K562 (cell line): ENCODE results near the gene TBC1D17. TPM values are rescaled to one million over a fixed set of nuclear protein-coding genes. Genes with fewer than 3 reads are reported as not detected.

ENCODE experiments used
- ATAC-seq: fragments of 200-7000 bp; cut with Tn5 transposase; 3 replicates; pipeline ENCODE4 v1.9.1; 2020; ENCODE audit warnings: moderate library complexity
- BruUV-seq: library from RNA; stranded (reverse); fragments of 400-500 nt; replicated peaks from 2 replicates; lab custom pipeline; 2021; lab: Mats Ljungman, UMichigan
- CTCF ChIA-PET: fragments of 300-600 bp; formaldehyde crosslinking; extraction: SDS; loops from one replicate; lab custom pipeline; 2021; ENCODE audit warnings: low intra/inter-chr PET ratio; lab: Yijun Ruan, JAX
- POLR2A ChIA-PET: fragments of 300-600, 350-650 bp; sonication (Branson Sonifier 250); formaldehyde crosslinking; extraction: SDS; loops from one replicate; lab custom pipeline; 2021; ENCODE audit warnings: antibody characterized with exemption, inconsistent platforms; lab: Yijun Ruan, JAX
- DNase-seq, 4 experiments: peaks; one replicate each; pipeline versions ENCODE4 v3.0.0 to v3.0.0-alpha.2; 2011 to 2018; ENCODE audit warnings: low spot score in 3 of 4, mixed read lengths in 3 of 4; ENCODE audit errors: extremely low read depth in 1 of 4
- FAIRE-seq: peaks from 2 replicates; lab custom pipeline; 2011; peaks lifted over from hg19 to GRCh38; lab: Jason Lieb, UNC
- H2AFZ ChIP-seq: 2 replicates; pipeline ENCODE4 v1.6.0; 2011; ENCODE audit warnings: low read depth, low read length, control low read depth, inconsistent platforms
- H3K27ac ChIP-seq: fragments of 200-600 bp; 3 replicates; pipeline ENCODE4 v1.8.0; 2011; ENCODE audit warnings: low read depth, mild to moderate bottlenecking, control low read depth, inconsistent platforms, low read length, moderate library complexity, mixed read lengths; ENCODE audit errors: extremely low read depth
- H3K27me3 ChIP-seq, 2 experiments: fragments of 300-600 bp in 1 of 2; 2 replicates in 1 of 2; 3 replicates in 1 of 2; pipeline versions ENCODE4 v1.6.0 to v1.8.0; 2011; ENCODE audit warnings: inconsistent platforms in 2 of 2, low read length in 2 of 2, mild to moderate bottlenecking in 1 of 2, mixed read lengths in 1 of 2, moderate library complexity in 1 of 2; ENCODE audit not compliant: control insufficient read depth in 2 of 2, insufficient read depth in 2 of 2
- H3K36me3 ChIP-seq: fragments of 300-600 bp; 3 replicates; pipeline ENCODE4 v1.8.0; 2011; ENCODE audit warnings: mild to moderate bottlenecking, low read length, inconsistent platforms; ENCODE audit not compliant: control insufficient read depth, insufficient read depth
- H3K4me1 ChIP-seq, 2 experiments: fragments of 200-600 bp in 1 of 2; replicated peaks in 1 of 2; 2 replicates in 1 of 2; 3 replicates in 1 of 2; pipeline versions ENCODE4 v1.5.1 to v1.8.0; 2011; ENCODE audit warnings: inconsistent platforms in 2 of 2, low read length in 2 of 2, mild to moderate bottlenecking in 1 of 2, mixed read lengths in 1 of 2, moderate library complexity in 1 of 2; ENCODE audit not compliant: control insufficient read depth in 2 of 2, insufficient read depth in 2 of 2
- H3K4me2 ChIP-seq: 2 replicates; pipeline ENCODE4 v1.6.1; 2011; ENCODE audit warnings: low read length, control low read depth, inconsistent platforms, mixed read lengths; ENCODE audit not compliant: insufficient read depth
- H3K4me3 ChIP-seq: fragments of 200-600 bp; sonication (generic), shearing (Covaris generic); 2 replicates; pipeline ENCODE4 v1.5.1; 2016; ENCODE audit warnings: control low read depth, inconsistent platforms
- H3K79me2 ChIP-seq: fragments of 200-600 bp; 3 replicates; pipeline ENCODE4 v1.8.0; 2011; ENCODE audit warnings: low read length, inconsistent platforms; ENCODE audit not compliant: control insufficient read depth, insufficient read depth
- H3K9ac ChIP-seq, 2 experiments: 2 replicates each; pipeline versions ENCODE4 v1.6.0 to v1.6.1; 2011; ENCODE audit warnings: low read depth in 2 of 2, low read length in 2 of 2, control low read depth in 1 of 2, inconsistent platforms in 1 of 2, mild to moderate bottlenecking in 1 of 2, mixed read lengths in 1 of 2; ENCODE audit not compliant: insufficient read depth in 1 of 2
- H3K9me1 ChIP-seq: one replicate; pipeline ENCODE4 v1.6.0; 2011; ENCODE audit warnings: inconsistent platforms, mild to moderate bottlenecking, low read length, moderate library complexity; ENCODE audit not compliant: control insufficient read depth, insufficient read depth
- H3K9me3 ChIP-seq: replicated peaks from 2 replicates; pipeline ENCODE4 v1.5.1; 2011; ENCODE audit warnings: low read depth, low read length, inconsistent platforms; ENCODE audit not compliant: control insufficient read depth, insufficient read depth
- H4K20me1 ChIP-seq: replicated peaks from 2 replicates; pipeline ENCODE4 v1.6.1; 2011; ENCODE audit warnings: low read length, inconsistent platforms, mixed read lengths; ENCODE audit not compliant: control insufficient read depth, insufficient read depth
- MAX ChIP-seq: sonication (generic); formaldehyde crosslinking; IDR thresholded peaks from 2 replicates; pipeline ENCODE4 v1.9.0; 2022; ENCODE audit warnings: mild to moderate bottlenecking, missing genetic modification reagents
- NR2C1 ChIP-seq, 2 experiments: fragments of 450-650 bp; IDR thresholded peaks; 2 replicates each; pipeline ENCODE4 v1.6.1; 2017; ENCODE audit warnings: mild to moderate bottlenecking in 2 of 2, antibody characterized with exemption in 1 of 2, inconsistent platforms in 1 of 2, missing compliant biosample characterization in 1 of 2, missing genetic modification characterization in 1 of 2
- NR2C2 ChIP-seq, 2 experiments: fragments of 200-800 bp in 1 of 2; sonication (Bioruptor generic) in 1 of 2; sonication (generic) in 1 of 2; formaldehyde crosslinking in 1 of 2; IDR thresholded peaks; 2 replicates each; pipeline versions ENCODE4 v1.6.1 to v1.8.0; 2016 to 2022; ENCODE audit warnings: mild to moderate bottlenecking in 1 of 2, missing compliant biosample characterization in 1 of 2, missing genetic modification characterization in 1 of 2, missing genetic modification reagents in 1 of 2
- RFX5 ChIP-seq: IDR thresholded peaks from 2 replicates; pipeline ENCODE4 v1.6.1; 2011; ENCODE audit warnings: low read depth, mild to moderate bottlenecking, improper control_type of control experiment, low read length
- WGBS: fragments of 100-300 bp; shearing (Covaris generic); methylation state at CpG from one replicate; pipeline ENCODE4 v1.1.6; 2016; ENCODE audit warnings: low coverage, mixed read lengths; ENCODE audit not compliant: insufficient coverage; ENCODE audit errors: missing lambda C conversion rate; 5-methylcytosine and 5-hydroxymethylcytosine counted together
- in situ Hi-C: fragments of 300-500 bp; cut with MboI; formaldehyde crosslinking; loops from 4 replicates; pipeline ENCODE4 v1.15.0; 2018; ENCODE audit warnings: inconsistent platforms, mixed read lengths
- intact Hi-C: fragments of 100-400 bp; cut with micrococcal nuclease; formaldehyde crosslinking; loops from 2 replicates; pipeline ENCODE4 v1.14.2; 2022
- polyA plus RNA-seq, 8 experiments: library from polyadenylated mRNA; depleted of rRNA in 4 of 8; stranded (reverse) in 5 of 8; unstranded in 3 of 8; fragments of >200 nt; fragmentation: Nextera tagmentation in 2 of 8; fragmentation: Illumina TruSeq in 1 of 8; extraction: Ambion mirVana in 2 of 8; extraction: Trizol in 1 of 8; gene quantifications; 2 replicates each; pipeline versions ENCODE4 v1.2.1 to v1.2.3, GENCODE V29; 2011 to 2014; ENCODE audit warnings: inconsistent platforms in 1 of 8, missing spikeins in 1 of 8
- total RNA-seq, 7 experiments: library from RNA; depleted of rRNA in 6 of 7; stranded (reverse); fragments of >200 nt in 6 of 7; fragmentation: Illumina TruSeq in 2 of 7; extraction: Trizol in 2 of 7; gene quantifications; 2 replicates each; pipeline versions ENCODE4 v1.2.1 to v1.2.3, GENCODE V29; 2011 to 2021; ENCODE audit warnings: low replicate concordance in 1 of 7

Gene TBC1D17
- total and polyA plus RNA-seq, 9 of the 15 experiments (the other 6 are each of a cell fraction or from before 2014, with no cell fraction given) = 0.42 to 16.0 (median 3.8) TPM

GRCh38 chr19:49880162-49880869 is 2.8 kb downstream of the TBC1D17 start:
- Histone ChIP-seq H3K4me1 (peaks cover 9 to 63% of the 10 kb centered on the region in 2 experiments; a peak in 4 of 5 replicates), H3K9me1 (no peaks in the 10 kb centered on the region), H3K9ac (peak overlapping the region in 1 of 2 experiments; percentile 52; a peak in 2 of 4 replicates), H3K4me2 (no peak overlapping the region), H4K20me1 (no peaks in the 10 kb centered on the region), H3K4me3 (no peak overlapping the region), H3K79me2 (peaks cover 15% of the 10 kb centered on the region), H3K27ac (no peak overlapping the region), H2AFZ (no peak overlapping the region), H3K27me3 (no peaks in the 10 kb centered on the region), H3K36me3 (peaks cover 55% of the 10 kb centered on the region), H3K9me3 (no peaks in the 10 kb centered on the region)
- POLR2A ChIA-PET = interaction anchor here (0.7 to 1.6 kb wide), 2 partner anchors 49 to 286 kb away, joined by 3 to 4 read pairs; partner anchors contain the start of genes ATF5 and NUP62
- in situ Hi-C loops = no loop called here
- no peak for ATAC-seq
- CTCF ChIA-PET = no interaction called here
- FAIRE-seq = peak; percentile 6
- WGBS = 81% methylated on average over 10 of the region's 10 CpGs
- intact Hi-C loops = no loop called here
- peak; percentile 72; the same call in 1 of the 2 replicates for TF ChIP-seq NR2C2 (CRISPR knock-in tag; IDR thresholded peaks at IDR 0.05)
- no peak for TF ChIP-seq NR2C2 (tag; IDR thresholded peaks at IDR 0.05)
- peak; percentile 41; the same call in 1 of the 2 replicates for TF ChIP-seq MAX (CRISPR knock-in tag)
- peak; percentile 27; the same call in 1 of the 2 replicates for TF ChIP-seq NR2C1 (IDR thresholded peaks at IDR 0.05)
- peak; percentile 71; the same call in 1 of the 2 replicates for TF ChIP-seq NR2C1 (tag; IDR thresholded peaks at IDR 0.05)
- TF ChIP-seq RFX5 = no peak
- DNase-seq = no peak
- no TSS peak for BruUV-seq
